GM19240 (cell line): ENCODE data around the gene SLC27A3.

ENCODE experiments used
- DNase-seq: peaks from one replicate; pipeline ENCODE4 v3.0.0; 2011; ENCODE audit warnings: low spot score; ENCODE audit not compliant: insufficient read length

Gene SLC27A3

DNA sequence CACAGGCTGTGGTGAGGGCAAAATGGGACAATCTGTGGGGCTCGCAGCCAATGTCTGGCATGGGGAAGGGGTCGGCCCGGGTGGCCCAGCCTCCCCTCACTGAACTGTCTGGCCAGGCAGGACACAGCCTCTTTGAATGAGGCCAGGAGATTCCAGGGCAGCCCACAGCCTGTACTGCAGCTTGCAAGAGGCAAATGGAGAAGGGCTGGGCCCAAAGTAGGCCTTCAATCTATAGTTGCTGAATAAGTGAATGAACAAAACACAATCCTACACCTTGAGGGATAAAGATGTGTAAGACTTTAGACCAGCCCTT is 23.2 kb downstream of the SLC27A3 start:
- DNase-seq = no peak

DNA sequence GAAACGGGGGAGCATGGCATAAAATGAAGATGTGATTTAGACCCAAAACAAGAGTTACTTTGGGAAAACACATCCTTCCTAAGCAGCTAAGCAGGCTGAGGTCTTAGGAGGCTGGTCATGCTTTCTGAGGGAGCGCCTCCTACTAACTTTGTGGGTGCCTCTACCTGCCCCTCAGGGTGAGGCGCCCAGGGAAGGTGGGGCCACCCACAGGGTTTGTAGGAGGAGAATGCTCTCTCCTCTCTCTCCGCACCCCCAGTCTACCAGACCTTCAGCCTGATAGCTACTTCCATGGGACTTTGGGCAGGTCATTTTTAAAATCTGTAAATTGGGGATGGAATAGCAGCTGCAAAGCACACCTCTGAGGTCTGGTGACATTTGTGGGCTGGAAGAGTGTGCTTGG is 23.8 kb downstream of the SLC27A3 start:
- no peak for DNase-seq

DNA sequence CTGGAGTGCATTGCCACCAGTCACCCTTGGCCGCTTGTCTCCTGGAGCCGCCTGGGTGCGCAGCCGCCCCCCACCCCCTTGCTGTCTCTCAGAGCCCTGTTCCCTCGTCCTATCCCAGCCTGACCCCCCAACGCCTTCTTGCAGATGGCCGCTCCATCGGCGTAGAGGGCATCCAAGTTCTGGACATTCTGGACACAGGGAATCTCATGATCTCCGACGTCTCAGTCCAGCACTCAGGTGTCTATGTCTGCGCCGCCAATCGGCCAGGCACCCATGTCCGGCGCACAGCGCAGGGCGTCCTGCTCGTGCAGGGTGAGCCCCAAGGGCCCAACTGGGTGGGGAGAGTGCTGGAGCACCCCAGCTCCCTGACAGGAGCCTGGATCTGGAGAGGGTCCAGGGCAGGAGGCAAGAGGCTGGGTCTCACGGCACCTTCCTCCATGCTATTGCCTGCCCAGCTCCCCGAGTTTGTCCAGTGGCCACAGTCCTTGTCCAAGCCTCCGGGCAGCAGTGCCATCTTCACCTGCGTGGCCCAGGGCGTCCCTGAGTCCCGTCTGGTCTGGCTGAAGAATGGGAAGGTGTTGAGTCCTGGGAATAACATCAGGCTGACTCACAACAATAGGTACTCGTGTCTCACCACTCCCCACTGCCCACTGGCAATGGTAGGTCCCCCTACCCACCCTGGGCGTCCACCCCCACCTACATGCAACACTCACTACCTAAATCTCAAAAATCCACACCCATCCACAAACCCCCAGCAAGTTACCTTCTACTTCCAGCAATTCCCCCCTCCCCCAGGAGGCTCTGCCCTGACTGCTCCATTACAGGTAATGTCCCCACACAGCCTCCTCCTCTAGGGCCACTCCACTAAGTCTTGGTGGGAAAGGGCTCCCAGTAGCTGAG is 24.6 kb downstream of the SLC27A3 start:
- DNase-seq = no peak

DNA sequence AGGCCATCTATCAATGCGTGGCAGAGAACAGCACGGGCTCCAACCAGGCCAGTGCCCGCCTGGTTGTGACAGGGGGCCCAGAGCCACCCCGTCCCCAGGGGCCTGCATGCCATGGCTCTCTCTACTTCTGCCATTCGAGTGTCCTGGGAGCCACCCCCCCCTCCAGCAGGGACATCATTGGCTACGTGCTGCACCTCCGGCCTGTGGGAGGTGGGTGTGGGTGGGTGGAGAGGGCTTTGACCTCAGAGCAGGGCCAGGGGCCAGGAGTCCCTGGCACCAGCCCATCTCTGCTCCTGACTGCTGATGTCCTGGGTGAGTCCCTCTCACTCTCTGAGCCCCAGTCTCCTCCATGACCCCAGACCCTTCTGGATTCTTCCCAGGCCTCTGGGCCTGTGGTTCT is 25.3 kb downstream of the SLC27A3 start:
- DNase-seq = no peak

DNA sequence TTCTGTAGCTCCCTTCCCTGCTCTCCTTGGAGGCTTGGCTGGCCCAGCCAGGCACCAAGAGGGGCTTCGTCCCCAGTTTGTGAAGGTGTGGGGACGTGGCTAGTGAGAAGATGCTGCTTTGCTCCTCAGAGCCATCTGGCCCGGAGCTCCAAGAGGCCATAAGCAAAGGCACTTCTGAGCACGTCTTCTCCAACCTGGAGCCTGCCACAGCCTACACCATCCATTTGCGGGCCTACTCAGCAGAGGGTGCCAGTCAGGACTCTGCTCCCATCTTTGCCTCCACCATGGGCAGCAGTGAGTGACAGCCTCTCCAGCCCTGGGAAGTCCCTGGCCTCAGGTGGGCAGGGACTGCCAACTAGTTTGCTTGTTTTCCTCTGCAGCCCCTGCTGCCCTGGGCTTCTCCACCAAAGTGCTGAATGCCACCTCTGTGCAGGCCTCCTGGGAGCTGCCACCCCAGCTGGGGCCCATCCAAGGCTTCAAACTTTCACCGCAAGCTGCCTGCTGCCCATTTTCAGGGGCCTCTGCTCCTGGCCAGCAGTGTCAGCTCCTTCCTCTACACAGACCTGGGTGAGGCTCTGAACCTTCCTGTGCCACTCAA is 25.9 kb downstream of the SLC27A3 start:
- DNase-seq = no peak

DNA sequence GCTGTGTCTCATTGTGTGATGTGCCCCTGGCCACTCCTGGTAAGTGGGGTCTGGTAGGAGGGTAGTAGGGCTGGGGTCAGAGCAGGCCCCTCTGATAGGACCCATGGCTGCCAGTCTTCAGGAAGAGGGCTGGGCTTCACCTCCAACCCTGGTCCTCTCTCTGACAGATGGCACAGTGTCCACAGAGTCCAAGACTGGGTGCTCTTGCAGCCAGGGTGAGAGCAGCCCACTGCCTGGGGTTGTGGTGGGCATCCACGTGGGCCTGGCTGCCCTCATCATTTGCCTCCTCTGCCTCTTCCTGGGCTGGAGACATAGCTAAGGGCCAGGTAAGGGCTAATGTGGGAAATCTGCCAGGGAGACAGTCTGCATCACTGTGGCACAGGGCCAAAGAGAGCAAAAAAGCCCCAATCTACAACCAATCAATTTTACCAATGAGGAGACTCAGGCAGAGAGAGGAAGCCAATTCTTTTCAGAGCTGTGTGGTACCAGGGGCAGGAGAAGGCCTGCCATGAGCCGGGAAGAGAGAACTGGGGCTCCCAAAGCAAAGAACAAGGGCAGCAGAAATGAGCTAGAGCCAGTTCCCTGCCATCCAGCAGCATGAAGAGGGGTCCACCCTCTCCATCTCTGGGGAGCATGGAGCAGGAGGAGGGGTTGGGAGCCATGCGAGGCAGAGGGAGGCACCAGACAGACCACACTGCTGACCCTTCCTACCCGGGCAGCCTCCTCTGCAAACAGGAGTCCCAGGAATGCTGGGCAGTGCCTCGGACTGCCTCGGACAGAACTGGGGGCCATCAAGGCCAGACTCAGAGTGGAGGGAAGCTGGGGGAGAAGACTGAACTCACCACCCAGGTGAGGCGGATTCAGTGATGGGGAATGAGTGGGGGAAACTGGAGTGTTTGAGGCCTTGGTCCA is 26.8 kb downstream of the SLC27A3 start:
- DNase-seq = no peak

DNA sequence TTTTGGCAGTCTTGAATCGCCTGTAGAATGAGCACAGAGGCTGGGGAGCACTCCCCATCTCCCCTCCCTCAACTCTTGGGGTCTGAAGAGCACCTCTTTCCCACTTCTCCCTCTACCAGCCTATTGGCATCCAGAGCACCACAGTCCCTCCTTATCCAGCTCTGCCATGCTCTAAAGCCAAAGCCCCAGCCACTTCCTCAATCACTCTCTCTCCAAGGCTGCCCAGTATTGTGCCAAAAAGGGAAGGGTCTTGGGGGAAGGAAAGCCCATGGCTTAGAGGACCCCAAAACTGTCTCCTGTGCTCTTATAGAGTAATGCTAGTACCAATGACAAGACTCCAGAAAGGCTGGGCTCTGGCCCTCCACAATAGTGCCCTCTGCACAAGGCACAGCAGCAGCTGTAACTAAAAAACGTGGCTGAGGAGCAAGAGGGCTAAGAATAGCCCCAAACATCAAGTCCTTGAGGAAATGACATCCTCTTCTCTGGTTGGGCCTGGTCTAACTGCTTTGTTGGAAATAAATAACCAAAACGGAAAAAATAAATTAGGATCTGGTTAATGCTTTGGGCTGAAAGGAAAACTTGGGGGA is 28.4 kb downstream of the SLC27A3 start:
- DNase-seq = no peak

DNA sequence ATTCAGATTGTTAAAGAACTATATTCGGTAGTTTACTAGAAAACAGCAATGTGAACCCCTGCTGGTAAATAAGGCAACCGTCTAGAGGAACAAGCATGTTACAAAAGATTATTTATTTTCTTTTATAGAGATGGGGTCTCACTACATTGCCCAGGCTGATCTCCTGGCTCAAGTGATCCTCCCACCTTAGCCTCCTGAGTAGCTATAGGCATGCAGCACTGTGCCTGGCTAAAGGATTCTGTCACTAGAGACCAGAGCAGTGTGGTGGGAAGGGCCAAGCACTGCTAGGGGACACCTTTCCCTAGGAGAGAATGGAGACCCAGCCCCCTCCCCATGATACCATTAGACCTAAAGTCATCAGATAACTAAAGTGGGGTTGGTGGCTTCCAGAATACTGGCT is 28.9 kb downstream of the SLC27A3 start:
- DNase-seq = no peak

DNA sequence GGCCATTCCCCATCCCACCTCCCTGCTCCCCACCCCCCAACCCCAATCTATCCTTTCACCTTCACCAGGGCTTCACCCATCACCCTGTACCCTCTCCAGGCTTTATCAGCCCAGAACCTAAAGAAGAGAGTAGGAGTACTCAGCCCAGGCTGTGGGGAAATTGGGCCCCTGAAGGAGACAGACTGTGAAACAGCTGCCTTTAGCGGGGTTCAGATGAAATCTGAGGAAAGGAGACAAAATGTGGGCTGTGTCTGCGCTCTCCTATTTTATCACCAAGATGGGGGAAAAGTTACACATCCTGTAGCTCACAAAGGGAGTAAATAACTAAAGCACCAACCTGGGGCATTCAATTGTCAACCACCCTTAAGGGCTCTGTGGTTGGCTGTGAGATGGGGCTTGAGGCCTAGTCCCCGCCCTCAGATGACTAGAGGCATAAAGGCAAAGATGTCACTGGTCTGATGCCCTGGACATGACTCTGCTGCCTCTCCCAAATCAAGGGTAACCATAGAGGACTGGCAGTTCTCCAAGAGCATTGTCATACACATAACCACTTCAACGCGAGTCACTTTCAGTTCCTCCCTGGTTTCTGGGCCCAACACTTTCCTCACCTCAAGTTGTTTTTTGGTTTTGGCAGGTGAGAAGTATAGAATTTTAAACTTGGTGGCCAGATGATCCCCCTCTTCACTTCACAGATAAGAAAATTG is 30.0 kb downstream of the SLC27A3 start:
- DNase-seq = peak; percentile 90

DNA sequence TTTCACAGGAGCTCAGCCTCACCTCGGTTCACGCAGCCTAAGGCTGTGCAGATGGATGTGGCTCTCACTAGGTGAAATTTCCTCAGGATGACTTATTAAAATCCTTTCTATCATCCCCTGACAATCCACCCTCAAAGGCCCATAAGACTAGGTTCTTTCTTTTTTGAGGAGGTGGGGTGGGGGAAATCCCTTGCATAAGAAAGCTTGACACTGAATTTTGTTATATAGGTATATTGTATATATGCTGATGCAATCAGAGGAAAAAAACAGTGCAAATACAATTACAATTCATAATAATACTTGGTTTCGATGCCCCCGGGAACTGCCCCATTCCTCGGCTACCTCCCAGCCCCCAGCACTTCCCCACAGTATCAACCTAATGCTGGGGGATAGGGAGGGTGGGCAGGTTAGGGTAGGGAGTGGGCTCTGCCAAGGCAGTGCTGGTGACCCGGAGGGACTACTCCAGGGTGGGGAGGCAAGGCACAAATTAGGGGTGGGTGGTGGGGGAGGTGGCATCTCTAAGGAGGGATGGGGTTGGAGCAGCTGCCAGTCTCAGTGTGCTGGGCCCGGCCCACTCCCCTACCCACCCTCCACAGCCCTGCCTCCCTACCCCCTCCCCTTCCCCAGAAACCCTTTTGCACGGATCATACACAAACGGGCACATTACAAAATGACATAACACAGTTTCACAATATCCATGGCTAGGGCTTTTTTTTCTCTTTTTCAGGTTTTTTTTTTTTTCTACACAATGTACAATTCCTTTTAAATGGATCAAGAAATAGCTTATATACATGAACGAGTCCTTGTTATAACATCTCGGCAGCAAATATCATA is 30.9 kb downstream of the SLC27A3 start:
- DNase-seq = no peak

DNA sequence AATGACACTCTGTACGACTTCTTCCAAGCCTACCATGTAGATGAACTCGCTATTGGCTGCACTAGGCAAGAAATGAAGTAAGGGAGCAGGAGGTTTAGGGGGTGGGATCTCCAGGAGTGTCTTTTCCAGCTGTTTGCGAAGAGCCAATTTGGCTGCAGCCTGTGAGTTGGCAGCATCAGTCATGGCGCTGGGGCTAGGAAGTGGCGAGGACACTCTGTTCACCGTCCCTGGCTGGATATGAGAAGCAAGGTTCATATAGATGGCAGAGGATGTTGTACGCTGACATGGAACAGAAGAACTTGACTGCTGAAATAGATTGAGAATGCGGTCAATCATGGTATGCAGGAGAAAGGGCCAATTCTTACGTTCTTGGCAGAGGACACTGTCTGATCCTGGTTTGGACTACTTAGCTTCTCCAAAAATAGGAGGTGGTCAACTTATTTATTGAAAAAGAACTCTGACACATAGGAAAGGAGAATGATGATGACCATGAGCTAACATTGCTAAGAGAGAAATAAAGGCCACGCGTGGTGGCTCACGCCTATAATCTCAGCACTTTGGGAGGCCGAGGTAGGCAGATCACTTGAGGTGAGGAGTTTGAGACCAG is 41.2 kb downstream of the SLC27A3 start:
- no peak for DNase-seq

DNA sequence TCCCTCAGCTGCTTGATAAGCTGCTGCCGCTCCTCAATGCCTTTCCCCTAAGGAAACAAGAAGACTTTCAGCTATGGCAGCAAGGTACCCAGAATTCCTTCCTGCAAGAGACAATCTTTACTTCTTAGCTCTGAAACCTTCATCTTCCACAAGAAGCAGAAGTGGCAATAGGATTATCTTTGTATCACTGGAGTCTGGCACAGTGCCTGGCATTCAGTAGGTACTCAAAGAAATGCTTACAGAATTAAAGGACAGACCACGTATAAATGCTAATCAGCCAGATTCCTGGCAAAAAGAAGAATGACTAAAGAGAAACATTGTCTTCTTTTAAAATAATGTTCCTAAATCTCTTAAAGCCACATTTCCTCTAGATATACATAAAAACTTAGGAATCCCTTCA is 43.7 kb downstream of the SLC27A3 start:
- no peak for DNase-seq

DNA sequence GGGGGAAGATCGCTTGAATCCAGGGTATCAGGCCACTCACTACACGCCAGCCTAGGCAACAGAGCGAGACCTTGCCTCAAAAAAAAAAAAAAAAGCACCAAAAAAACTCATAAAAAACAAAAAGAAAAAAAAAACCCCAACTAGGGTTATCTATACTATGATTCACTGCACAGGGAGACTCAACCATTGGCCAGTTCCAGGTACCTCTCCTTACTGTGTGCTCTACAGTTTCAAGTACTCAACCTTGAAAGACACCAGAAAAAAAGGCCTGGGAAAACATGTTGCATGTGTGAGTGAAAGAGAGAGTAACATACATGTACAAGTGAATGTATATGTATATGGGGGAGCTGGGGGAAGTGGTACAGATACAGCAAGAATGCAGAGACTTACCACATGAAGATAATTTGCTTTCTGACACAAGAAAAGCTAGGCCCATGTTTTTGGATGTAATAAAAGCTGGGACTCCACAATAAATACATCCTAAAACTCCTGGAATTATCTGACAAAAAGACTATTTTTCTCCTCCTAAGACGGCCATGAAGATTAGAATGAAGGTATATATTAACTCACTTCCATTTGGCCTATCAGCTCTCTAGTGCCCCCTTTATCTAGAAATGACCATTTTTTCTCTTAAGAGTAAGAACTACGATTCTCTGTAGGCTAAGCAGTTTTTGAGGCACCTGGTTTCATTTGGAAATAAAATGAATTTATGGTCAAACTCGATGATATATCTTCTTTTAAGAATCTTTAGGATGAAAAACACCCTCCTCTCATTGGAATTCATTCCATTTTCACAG is 52.2 kb downstream of the SLC27A3 start:
- DNase-seq = no peak
